ENCODE data around the gene INF2. TPM values are rescaled to one million over a fixed set of nuclear protein-coding genes. Genes with fewer than 3 reads are reported as not detected.

INF2 gene
- total RNA-seq, 4 donors from 2014 or later, result 187 to 510 (median 205) TPM

- intact Hi-C loops (cut with DNase I; ENCODE audit: low total_unique reads) (no loop called here), in situ Hi-C loops (cut with MboI; ENCODE audit: low pct_ligation_motif_present in 1 of 4, low pct_unique_long_range_greater_than_20kb in 1 of 4, low sequenced_read_pairs in 3 of 4) (no loop called here)
- Histone ChIP-seq H3K9me3 (no peaks in the 10 kb centered on the region), H3K36me3 (no peaks in the 10 kb centered on the region), H3K27ac (peak overlapping the region; percentile 86 to 92 (median 88)), H3K27me3 (no peaks in the 10 kb centered on the region), H3K4me1 (peaks cover 52 to 61% (median 58%) of the 10 kb centered on the region in 4 donors), H3K4me3 (peak overlapping the region in 1 of 4 donors; percentile 9)
- no peak for TF ChIP-seq CTCF (IDR thresholded peaks at IDR 0.05)
- peak in 1 of 3 donors; percentile 8 for TF ChIP-seq POLR2AphosphoS5 (IDR thresholded peaks at IDR 0.05)
- peak; percentile 20 for TF ChIP-seq POLR2A (IDR thresholded peaks at IDR 0.05)
- DNase-seq, result peak; percentile 77
- WGBS, 2 donors (ENCODE audit: low coverage in 1 of 2), result 39 to 53% methylated on average over 3 to 23 of the region's 26 CpGs
Observed at GRCh38 chr14:104680806-104681688, 8.4 kb upstream of the INF2 start.

- H3K4me1 ChIP-seq, result peaks cover 52 to 64% (median 60%) of the 10 kb centered on the region in 4 donors
- no peaks in the 10 kb centered on the region for H3K36me3 ChIP-seq
- no peaks in the 10 kb centered on the region for H3K9me3 ChIP-seq
- H3K27me3 ChIP-seq, result no peaks in the 10 kb centered on the region
- intact Hi-C loops (cut with DNase I; ENCODE audit: low total_unique reads), result no loop called here
- 26% methylated on average over 11 of the region's 11 CpGs; no CpG with 5 or more reads in 1 of the 2 donors for WGBS, 2 donors (ENCODE audit: low coverage in 1 of 2)
- H3K4me3 ChIP-seq, result peak overlapping the region in 1 of 4 donors; percentile 9
- in situ Hi-C loops (cut with MboI; ENCODE audit: low pct_ligation_motif_present in 1 of 4, low pct_unique_long_range_greater_than_20kb in 1 of 4, low sequenced_read_pairs in 3 of 4), result no loop called here
- H3K27ac ChIP-seq, result peak overlapping the region; percentile 86 to 92 (median 88)
- no peak for TF ChIP-seq CTCF (IDR thresholded peaks at IDR 0.05)
- peak; percentile 53 to 72 (median 57) for TF ChIP-seq POLR2AphosphoS5 (IDR thresholded peaks at IDR 0.05)
- no peak for TF ChIP-seq EP300 (IDR thresholded peaks at IDR 0.05; ENCODE audit: low read depth)
- TF ChIP-seq POLR2A (IDR thresholded peaks at IDR 0.05), result peak; percentile 37
- peak; percentile 92 for DNase-seq
Observed at GRCh38 chr14:104681689-104682074, 7.7 kb upstream of the INF2 start.

GRCh38 chr14:104682107-104682593 lies 7.3 kb upstream of the INF2 start:
- intact Hi-C loops (cut with DNase I; ENCODE audit: low total_unique reads), result no loop called here
- Histone ChIP-seq H3K27me3 (no peaks in the 10 kb centered on the region), H3K9me3 (no peaks in the 10 kb centered on the region), H3K36me3 (no peaks in the 10 kb centered on the region), H3K27ac (peak overlapping the region; percentile 86 to 92 (median 88)), H3K4me1 (peaks cover 47 to 64% (median 61%) of the 10 kb centered on the region in 4 donors), H3K4me3 (no peak overlapping the region)
- in situ Hi-C loops (cut with MboI; ENCODE audit: low pct_ligation_motif_present in 1 of 4, low pct_unique_long_range_greater_than_20kb in 1 of 4, low sequenced_read_pairs in 3 of 4), result no loop called here
- TF ChIP-seq EP300 (IDR thresholded peaks at IDR 0.05; ENCODE audit: low read depth) (no peak), POLR2A (IDR thresholded peaks at IDR 0.05) (no peak), POLR2AphosphoS5 (IDR thresholded peaks at IDR 0.05) (no peak), CTCF (IDR thresholded peaks at IDR 0.05) (no peak)
- 64% methylated on average over 12 of the region's 12 CpGs; no CpG with 5 or more reads in 1 of the 2 donors for WGBS, 2 donors (ENCODE audit: low coverage in 1 of 2)
- no peak for DNase-seq

GRCh38 chr14:104683653-104684448 lies 5.6 kb upstream of the INF2 start:
- intact Hi-C loops (cut with DNase I; ENCODE audit: low total_unique reads) (no loop called here), in situ Hi-C loops (cut with MboI; ENCODE audit: low pct_ligation_motif_present in 1 of 4, low pct_unique_long_range_greater_than_20kb in 1 of 4, low sequenced_read_pairs in 3 of 4) (no loop called here)
- no peak for DNase-seq
- peaks cover 45 to 64% (median 62%) of the 10 kb centered on the region in 4 donors for H3K4me1 ChIP-seq
- no peaks in the 10 kb centered on the region for H3K27me3 ChIP-seq
- H3K27ac ChIP-seq, result no peak overlapping the region
- TF ChIP-seq EP300 (IDR thresholded peaks at IDR 0.05; ENCODE audit: low read depth) (no peak), POLR2A (IDR thresholded peaks at IDR 0.05) (no peak), CTCF (IDR thresholded peaks at IDR 0.05) (no peak), POLR2AphosphoS5 (IDR thresholded peaks at IDR 0.05) (no peak)
- H3K9me3 ChIP-seq, result no peaks in the 10 kb centered on the region
- 85 to 92% methylated on average over 2 to 22 of the region's 22 CpGs for WGBS, 2 donors (ENCODE audit: low coverage in 1 of 2)
- no peaks in the 10 kb centered on the region for H3K36me3 ChIP-seq
- no peak overlapping the region for H3K4me3 ChIP-seq

Data from transverse colon (tissue), 4 donors.